Neural progenitor cell (in vitro differentiated cells): Measurements from ENCODE around the gene SOX10.

ENCODE experiments used
- CTCF ChIP-seq: fragments of 200-600 bp; sonication (generic); IDR thresholded peaks from 2 replicates; pipeline ENCODE4 v1.5.1; 2017; ENCODE audit warnings: antibody characterized with exemption, mild to moderate bottlenecking
- EZH2 ChIP-seq: fragments of 200-600 bp; sonication (generic); IDR thresholded peaks from 2 replicates; pipeline ENCODE4 v1.6.1; 2017; ENCODE audit warnings: antibody characterized with exemption, mild to moderate bottlenecking, moderate library complexity
- EZH2phosphoT487 ChIP-seq: fragments of 200-600 bp; sonication (generic); IDR thresholded peaks from 2 replicates; pipeline ENCODE4 v1.6.1; 2017; ENCODE audit warnings: antibody characterized with exemption

- TF ChIP-seq CTCF, result no peak
- no peak for TF ChIP-seq EZH2phosphoT487
- no peak for TF ChIP-seq EZH2
Measured at GRCh38 chr22:38016182-38017151, 32.1 kb upstream of the SOX10 start.
